Measurements from ENCODE around the gene RHO. TPM values are rescaled to one million over a fixed set of nuclear protein-coding genes. Genes with fewer than 3 reads are reported as not detected.

The RHO gene
- total RNA-seq, 1 experiment from 2014 or later = 0.05 TPM

DNA sequence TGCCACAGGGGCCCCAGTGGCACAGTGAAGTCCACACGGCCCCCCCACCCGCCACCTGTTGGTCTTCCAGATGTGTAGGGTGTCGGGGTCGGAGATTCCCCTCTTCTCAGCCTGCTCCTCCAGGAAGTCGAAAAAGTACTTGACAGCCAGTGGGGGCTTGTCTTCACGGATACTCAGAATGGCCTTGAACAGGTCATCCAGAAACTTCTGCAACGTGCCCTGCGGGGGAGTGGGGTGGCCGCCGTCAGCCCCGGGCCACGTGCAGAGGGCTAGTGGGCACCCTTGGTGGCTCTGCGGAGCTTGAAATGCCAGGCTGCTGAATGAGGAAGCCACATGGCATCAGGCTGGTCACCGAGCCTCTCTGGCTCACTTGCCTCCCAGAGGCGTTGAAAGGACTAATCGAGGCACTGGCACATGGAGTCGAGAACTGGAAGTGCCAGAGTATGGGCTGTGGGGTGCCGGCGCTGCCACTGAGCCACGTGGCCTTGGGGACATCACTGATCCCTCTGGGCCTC is 31.2 kb downstream of the RHO start:
- DNase-seq (ENCODE audit: low read depth) = no peak

GRCh38 chr3:129560269-129560787 is 31.9 kb downstream of the RHO start:
- peak; percentile 95 for DNase-seq (ENCODE audit: low read depth)

GRCh38 chr3:129560911-129561594 is 32.6 kb downstream of the RHO start:
- DNase-seq (ENCODE audit: low read depth) = peak; percentile 95

DNA sequence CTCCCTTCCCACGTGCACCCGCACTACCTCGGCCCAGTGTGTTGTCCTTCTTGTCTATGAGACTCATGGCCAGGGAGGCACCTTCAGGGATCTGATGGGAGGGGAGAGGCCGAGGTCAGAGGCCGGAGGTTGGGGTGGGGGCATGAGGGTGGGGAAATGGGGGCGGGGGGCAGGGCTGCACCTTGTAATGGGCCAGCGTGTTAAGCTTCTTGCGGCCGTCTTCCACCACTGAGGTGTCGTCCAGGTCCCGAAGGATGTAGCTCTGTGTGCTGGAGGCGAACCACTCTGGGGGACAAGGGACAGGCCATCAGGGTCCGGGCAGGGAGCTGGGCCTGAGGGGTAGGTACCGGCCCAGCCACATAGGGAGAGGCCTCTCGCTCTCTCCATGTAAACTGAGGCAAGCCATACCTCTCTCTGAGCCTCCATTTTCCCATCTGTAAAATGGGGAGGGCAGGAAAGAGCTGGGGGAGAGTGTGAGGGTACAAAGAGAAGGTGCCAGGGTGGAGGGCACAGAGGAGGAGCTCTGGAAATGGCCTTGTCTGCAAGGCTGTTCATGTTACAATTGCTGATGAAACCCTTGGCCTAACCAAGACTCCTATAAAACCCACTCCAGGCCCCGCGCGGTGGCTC is 33.3 kb downstream of the RHO start:
- DNase-seq (ENCODE audit: low read depth) = no peak

DNA sequence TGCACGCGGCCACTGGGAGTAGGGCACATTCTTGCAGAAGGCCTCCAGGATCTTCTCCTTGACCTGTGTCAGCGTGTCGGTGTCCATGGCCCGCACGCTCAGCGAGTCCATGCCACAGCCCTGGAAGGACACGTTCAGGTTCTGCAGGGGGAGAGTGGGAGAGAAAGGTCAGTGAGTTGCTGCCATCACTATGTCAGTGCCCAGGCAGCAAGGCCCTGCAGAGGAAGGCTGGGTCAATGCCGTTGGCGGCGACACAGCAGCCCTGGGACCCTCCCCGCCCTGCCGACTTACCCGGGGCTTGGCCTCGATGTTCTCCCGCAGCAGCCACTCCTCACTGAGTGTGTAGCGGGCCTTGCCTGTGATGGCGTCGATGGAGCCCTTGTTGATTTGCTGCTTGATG is 34.4 kb downstream of the RHO start:
- no peak for DNase-seq (ENCODE audit: low read depth)

DNA sequence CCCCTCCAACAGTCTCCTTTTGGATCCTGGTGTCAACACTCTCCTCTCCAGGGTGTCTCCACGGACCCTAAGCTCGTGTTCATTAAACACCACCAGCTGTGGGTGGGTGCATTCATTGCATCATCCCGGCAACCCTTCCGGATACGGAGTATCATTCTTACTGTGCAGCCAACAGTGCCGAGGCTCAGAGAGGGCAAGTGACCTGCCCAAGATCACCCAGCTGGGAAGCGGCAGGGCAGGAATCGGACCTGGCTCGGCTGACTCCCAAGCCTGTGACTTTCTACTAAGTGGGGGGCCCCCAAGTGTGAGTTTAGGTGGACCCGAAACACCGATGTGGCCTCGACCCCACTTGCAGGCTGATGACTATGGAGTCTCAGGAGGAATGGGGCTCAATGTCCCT is 34.9 kb downstream of the RHO start:
- no peak for DNase-seq (ENCODE audit: low read depth)

DNA sequence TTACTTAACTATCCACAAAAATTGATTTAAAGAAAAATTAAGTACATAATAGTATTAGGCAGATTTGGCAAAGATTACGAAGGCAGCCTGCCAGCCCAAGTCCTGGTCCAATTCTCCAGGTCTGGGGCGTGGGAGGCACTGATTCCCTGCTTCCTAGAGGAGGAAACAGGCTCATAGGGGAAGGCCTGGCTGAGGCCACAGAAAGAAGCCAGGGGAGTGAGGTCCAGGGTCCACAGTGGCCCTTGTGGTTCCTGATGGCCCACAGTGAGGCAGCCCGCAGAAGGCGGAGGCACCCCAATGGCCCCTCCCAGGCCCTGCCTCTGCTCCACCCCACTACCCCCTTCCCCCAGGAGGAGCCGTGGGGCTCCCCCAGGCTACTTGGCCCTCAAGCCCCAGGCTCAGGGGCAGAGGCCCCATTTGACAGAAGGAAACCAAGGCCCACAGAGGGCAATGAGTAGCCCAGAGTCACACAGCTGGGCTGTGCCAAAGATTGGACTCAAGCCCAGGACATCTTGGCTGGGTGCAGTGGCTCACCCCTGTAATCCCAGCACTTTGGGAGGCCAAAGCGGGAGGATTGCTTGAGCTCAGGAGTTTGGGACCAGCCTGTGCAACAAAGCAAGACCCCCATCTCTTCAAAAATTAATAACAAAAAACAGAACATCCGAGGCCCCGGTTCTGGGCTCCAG is 35.6 kb downstream of the RHO start:
- no peak for DNase-seq (ENCODE audit: low read depth)

DNA sequence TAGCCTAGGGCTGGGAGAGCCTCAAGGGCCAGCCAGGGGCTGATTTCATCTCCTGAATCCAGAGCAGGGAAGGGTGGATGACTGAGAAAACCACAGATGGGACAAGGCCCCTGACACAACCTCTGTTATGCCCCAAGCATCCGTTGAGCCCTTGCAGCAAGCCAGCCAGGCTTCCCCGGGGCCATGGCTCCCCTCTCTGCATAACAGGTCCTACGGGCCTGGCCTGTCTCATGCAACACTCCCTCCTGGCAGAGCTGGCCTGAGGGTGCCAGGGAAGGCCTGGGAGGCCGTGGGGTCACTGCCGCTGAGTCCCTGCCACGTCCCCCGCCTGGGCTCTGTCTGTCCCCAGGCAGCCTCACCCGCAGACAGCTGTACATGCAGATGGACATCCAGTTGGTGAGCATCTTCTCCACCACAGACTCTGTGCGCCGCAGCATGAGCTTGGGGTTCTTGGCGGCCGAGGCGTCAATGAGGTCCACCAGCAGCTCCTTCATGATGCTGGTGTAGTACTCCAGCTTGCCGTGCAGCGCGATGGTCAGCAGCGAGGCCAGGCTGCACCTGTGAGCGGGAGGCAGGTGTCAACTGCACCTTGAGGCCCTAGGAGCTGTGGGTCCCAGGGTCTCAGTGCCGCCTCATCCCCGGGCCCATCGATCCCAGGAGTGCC is 36.7 kb downstream of the RHO start:
- peak; percentile 31 for DNase-seq (ENCODE audit: low read depth)

GRCh38 chr3:129565902-129566301 is 37.5 kb downstream of the RHO start:
- DNase-seq (ENCODE audit: low read depth) = no peak

DNA sequence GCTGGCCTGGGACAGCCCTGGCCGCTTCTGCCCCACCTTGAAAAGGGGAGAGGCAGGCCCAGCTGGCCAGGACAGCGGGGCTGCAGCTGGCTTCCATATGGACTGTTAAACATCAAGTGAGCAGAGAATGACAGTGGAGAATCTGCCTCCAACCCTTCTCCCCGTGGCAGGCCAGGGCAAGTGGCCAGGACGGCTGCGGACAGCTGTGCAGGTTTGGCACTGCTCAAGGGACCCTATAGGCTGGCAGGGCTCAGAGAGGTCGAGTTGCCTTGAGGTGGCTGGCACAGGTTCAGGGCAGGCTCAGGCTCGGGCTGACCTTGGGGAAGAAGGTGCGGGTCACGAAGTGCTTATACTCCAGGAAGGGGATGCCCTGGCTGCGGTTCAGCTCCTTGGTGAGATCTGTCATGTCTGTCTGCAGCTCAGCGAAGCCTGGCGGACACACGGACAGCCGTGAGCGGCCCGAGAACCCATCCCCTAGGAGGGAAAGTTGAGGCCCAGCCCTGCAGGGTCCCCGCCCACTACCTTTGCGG is 38.8 kb downstream of the RHO start:
- DNase-seq (ENCODE audit: low read depth) = no peak

DNA sequence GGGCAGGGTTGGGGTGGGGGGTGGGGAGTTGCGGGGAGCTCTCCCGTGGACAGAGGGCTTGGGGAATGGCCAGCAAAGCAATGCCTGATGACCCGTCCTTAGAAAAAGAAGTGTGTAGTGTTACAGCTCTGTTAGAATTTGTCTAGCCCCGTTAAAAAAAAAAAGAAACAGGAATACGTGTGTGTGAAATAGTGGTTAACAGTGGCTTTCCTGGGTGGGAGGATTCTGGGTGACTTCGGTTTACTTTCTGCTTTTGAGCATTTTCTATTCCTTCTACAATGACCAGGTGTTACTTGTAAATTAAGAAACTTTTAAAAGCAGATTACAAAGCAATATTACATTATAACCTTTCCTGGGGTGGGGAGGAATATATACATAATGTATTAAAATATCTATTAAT is 39.5 kb downstream of the RHO start:
- no peak for DNase-seq (ENCODE audit: low read depth)

DNA sequence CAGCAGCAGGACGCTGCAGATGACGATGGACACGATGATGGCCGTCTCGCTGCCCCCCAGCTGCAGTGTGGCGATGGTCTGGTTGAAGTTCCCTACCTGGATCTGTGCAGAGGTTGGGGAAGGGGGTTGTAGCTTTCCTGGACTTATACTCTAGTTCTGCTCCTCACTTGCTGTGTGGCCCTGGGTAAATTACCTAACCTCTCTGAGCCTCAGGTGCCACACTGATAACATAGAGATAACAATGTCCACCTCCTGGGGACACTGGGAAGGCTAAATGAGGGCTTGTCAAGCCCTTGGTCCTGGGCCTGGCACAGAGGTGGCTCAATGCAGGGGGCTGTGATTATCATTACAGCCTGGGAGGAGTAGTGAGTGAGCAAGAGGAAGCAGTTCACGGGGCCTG is 41.4 kb downstream of the RHO start:
- no peak for DNase-seq (ENCODE audit: low read depth)

DNA sequence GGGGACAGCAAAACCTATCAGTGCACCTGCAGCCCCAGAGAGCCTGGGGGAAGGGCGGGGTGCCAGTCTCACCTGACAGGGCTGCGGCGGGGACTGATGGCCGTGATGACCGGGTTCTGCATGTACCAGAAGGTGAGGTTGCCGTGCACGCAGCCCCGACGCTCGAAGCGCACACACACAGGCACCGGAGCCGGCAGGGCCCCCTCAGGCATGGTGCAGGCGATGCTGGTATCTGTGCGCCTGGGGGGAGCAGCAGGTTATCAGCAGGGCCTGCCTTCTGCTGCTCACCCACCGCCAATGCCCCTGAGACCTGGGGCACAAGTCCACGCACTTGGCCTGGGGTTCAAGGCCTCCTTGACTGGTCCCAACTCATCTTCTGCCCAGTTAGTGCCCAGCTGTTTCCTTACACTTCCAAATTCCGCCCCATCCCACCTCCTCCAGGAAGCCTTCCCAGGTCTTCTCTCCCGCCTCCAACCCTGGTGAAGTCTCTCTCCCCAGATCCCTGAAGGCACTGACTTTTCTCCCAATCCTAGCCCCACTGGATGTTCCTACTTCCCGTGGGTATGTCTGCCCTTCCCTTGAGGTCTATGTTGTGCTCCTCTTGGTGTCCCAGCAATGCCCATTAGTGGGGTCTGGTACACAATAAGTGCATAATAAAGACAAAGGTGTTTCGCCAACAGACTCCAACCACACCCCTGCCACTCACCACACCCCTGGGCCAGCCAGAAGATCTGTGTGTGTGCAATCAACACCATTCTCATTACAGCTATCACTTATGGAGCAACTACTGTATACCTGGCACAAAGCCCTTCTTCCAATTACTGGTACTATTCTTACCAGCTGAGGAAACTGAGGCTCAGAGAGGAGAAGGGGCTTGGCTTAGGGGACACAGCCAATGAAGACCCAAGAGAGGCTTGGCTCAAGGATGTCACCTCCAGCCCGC is 43.4 kb downstream of the RHO start:
- no peak for DNase-seq (ENCODE audit: low read depth)

DNA sequence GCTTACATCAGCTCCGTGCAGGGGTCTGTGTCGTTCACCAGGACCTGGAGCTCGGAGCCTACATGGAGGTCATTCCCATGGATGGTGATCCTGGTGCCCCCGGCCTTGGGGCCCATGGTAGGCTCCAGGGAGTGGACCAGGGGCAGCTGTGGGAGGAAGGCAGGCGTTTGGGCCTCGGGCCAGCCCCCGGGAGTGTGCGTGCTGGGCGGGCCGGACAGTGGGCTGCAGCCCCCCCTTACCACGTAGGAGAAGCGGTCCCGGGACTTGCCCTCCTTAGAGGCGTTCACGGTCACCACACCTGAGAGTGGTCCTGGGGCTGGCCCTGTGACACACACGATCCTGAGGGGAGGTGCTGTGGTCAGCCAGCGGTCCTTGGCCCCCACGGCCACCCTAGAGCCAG is 44.2 kb downstream of the RHO start:
- no peak for DNase-seq (ENCODE audit: low read depth)

DNA sequence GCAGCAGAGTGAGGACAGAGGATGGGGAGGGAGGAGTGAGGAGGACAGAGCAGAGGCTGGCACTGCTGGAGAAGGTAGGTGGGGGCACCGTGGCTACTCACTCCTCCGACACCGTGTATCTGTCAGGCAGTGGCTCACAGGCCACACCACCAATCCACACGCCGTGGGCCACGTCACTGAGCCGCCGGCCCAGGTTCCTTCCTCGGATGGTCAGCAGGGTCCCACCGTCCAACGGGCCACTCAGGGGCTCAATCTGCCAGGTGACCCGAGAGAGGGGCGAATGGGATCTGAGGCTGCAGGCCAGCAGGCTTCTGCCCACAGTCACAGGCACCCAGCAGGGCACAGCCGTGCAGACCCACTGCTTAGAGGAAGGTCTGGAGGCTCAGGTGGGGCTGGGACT is 45.1 kb downstream of the RHO start:
- DNase-seq (ENCODE audit: low read depth) = no peak

- DNase-seq (ENCODE audit: low read depth) = no peak
Observed at GRCh38 chr3:129574206-129574605, 45.8 kb downstream of the RHO start.

GRCh38 chr3:129575233-129575996 is 47.0 kb downstream of the RHO start:
- DNase-seq (ENCODE audit: low read depth) = no peak

GRCh38 chr3:129575997-129576384 is 47.6 kb downstream of the RHO start:
- DNase-seq (ENCODE audit: low read depth) = no peak

DNA sequence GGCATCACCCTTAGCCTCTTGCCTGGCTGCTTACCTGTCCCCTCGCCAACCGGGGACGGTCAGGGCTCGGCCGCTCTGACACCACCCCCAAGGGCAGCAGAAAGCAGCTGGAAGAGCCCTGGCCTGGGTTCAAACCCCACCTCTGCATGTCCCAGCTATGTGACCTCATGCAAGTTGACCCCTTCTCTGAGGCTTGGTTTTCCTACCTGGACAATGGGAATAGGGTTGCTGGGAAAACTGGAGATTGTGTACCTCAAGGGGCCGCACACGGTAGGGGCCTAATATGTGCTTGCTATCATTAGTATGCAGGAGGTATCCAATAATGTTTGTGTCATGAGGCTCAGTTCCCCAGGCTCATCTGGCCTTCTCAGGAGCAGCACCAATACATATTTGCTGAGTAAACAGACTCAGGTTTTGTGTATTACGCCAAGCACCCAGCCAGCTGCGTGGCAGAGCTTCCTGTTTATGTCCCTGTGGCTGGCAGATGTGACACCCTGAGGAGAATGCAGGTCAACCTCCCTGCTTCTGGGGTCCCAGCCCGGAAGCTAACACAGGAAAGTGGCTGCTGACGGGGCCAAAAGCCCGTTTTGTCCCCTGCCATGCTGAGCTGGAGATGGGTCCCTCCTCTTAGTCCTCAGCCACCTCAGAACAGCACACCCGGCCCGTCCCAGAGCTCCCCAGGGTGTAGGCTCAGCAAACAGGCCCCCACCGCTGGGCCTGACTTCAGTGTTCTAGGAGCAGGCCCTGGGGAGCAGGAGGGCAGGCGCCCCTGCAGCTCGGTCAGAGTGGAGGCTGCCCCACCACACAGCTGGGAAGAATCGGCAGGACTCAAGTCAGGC is 48.3 kb downstream of the RHO start:
- no peak for DNase-seq (ENCODE audit: low read depth)

Measured in M059J (cell line).